ENCODE measurements around the gene OR1K1.
"Not testable (repeated sequence)": the region's sequence is repeated elsewhere in the genome, so short reads cannot be mapped to it uniquely, and the experiment has no call there.

Gene OR1K1

DNA sequence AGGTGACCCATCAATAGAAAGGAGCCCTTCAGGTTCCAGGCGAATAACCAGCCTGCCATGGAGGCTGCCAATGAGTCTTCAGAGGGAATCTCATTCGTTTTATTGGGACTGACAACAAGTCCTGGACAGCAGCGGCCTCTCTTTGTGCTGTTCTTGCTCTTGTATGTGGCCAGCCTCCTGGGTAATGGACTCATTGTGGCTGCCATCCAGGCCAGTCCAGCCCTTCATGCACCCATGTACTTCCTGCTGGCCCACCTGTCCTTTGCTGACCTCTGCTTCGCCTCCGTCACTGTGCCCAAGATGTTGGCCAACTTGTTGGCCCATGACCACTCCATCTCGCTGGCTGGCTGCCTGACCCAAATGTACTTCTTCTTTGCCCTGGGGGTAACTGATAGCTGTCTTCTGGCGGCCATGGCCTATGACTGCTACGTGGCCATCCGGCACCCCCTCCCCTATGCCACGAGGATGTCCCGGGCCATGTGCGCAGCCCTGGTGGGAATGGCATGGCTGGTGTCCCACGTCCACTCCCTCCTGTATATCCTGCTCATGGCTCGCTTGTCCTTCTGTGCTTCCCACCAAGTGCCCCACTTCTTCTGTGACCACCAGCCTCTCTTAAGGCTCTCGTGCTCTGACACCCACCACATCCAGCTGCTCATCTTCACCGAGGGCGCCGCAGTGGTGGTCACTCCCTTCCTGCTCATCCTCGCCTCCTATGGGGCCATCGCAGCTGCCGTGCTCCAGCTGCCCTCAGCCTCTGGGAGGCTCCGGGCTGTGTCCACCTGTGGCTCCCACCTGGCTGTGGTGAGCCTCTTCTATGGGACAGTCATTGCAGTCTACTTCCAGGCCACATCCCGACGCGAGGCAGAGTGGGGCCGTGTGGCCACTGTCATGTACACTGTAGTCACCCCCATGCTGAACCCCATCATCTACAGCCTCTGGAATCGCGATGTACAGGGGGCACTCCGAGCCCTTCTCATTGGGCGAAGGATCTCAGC is at the start of gene OR1K1:
Gene OR1K1 (plus strand): TSS at position 58 of the 995 bp plus-strand sequence. CDS start 0 bp downstream, at position 58.
- DNase-seq = no peak

DNA sequence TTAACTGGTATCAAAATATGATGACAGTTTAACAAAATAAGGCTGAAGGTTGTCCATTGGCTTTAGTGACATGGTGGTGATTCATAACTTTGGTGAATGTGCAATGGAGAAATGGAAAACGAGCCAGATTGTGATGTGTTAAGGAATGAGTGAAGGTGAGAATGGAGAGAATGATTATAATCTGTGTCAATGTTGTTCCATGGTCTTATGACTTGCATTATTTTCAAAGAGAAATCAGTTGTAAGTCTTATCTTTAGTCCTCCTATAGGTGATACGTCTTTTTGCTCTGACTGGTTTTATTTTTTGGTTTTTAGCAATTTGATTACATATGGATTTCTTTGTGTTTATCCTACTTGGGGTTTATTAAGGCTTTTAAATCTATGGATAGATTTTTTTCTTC is 45.1 kb upstream of the OR1K1 start:
- no peak for DNase-seq

- DNase-seq = no peak
Observed at GRCh38 chr9:122767817-122768216, 32.1 kb upstream of the OR1K1 start.

- DNase-seq = no peak
Observed at GRCh38 chr9:122777052-122777451, 22.9 kb upstream of the OR1K1 start.

- no peak for DNase-seq
Observed at GRCh38 chr9:122777935-122778627, 21.8 kb upstream of the OR1K1 start.

DNA sequence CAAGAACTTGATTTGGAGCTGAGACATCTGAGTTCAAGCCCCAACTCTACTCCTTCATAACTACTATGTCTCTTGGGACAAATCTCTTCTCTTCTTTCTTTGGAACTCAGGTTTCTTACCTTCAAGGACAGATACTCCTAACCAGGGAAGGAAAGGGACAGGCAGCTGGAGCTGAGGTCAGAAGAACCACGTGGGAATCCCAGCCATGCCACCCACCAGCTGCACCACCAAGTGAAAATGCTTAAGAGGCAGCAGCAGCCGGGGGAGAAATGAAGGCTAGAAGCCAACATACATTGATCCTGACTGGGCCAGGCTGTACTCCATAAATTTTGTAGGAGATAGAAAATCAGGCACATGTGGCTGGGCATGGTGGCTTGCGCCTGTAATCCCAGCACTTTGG is 20.7 kb upstream of the OR1K1 start:
- DNase-seq = no peak

DNA sequence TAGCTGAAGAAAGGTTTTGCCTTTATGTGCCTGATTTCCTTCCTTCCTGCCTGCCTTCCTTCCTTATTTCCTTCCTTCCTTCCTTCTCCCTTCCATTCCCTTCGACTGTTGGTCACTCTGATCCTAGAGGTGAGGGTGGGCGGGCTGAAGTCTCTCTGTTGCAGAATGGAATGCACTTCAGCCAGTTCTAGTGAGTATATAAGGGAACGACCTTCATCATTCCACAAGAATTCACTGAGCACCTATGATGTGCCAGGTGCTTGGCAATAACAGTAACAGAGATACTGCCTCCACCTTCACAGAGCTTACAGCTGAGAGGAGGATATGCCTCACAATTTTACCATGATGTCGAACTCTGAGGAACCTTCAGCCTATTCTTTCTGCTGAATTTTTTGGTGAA is 19.9 kb upstream of the OR1K1 start:
- DNase-seq = no peak

DNA sequence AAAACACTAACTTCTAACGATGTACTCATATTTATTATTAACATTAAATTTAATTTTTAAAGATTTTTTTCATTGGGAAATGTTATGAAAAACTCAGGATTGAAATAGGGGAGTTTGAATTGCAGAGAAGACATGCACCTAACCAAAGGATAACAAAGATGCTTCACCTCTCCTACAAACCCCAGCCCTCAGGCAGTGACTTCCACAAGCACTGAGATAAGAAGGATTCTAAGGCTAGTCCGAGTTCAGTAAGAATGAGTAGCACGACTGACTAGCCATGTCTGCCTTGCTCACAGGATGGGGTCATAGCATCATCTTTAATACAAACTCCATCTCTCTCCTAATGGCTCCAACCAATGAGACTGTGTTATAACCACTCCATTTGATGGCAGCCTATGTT is 18.3 kb upstream of the OR1K1 start:
- no peak for DNase-seq

DNA sequence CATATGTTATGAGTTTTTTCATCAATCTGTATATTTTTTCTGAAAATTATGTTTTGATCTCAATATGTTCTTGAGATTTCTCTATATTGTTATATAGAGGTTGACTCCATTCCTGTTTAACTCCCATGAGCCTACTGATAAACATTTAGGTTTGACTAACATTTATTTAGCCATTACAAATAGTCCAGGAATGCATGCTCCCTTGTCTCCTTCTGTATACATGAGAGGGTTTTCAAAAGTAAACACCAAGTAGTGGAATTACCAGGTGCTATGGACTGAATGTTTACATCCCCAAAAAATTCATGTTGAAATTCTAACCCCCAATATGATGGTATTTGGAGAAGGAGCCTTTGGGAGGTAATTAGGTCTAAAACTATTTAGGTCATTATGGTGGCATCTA is 14.7 kb upstream of the OR1K1 start:
- no peak for DNase-seq

DNA sequence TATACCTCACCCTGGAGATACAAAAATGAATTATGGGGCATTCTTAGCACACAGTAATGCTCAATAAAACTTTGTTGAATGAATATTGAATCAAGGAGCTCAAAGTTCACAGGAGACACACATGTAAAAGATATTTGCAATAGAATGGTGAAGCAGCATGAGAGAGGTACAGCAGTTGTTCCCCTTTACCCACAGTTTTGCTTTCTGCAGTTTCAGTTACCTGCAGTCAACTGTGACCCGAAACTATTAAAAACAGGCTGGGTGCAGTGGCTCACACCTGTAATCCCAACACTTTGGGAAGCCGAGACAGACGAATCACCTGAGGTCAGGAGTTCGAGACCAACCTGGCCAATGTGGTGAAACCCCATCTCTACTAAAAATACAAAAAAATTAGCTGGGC is 13.6 kb upstream of the OR1K1 start:
- DNase-seq = no peak

GRCh38 chr9:122788831-122789230 is 11.1 kb upstream of the OR1K1 start, which contains the start of gene OR5C1:
TSS of gene OR5C1 (plus strand) at chr9:122788933. CDS start at chr9:122788933, 0 bp downstream.
- no peak for DNase-seq

GRCh38 chr9:122789256-122790046 is 10.5 kb upstream of the OR1K1 start:
- no peak for DNase-seq

GRCh38 chr9:122791872-122792669 is 7.9 kb upstream of the OR1K1 start:
- DNase-seq = no peak

DNA sequence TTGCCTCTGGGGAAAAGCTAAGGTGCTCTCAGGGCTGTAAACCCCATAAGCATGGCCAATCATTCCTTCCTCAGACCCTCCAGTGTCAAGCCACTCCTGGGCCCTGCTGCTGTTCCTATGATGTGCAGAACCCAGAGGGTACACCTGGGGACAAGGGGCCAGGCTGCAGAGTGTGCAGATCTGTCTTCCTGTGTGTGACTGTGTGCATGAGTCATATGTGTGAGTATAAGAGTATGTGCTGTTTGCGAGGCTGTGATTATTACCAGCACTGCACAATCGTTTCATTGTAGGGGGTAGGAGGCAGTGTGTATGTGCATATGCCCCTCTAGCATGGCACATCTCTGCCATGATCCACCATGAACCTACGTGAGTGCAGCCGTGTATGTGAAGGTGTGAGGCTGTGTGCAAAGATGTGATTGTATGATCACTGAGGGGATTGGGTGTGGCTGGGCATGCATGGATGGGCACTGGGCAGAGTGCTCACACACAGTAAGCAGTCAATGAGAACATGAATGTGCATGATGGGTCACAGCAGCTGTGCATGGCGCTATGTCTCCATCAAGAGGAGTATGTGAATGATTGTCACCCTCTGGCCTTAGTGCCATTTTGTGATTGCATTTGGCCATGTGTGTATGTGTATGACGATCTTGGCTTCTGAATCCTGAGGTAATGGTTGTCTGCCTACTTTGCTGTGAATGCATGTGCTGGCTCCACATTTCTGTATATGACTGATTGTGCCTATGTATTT is 2.4 kb upstream of the OR1K1 start:
- DNase-seq = no peak

DNA sequence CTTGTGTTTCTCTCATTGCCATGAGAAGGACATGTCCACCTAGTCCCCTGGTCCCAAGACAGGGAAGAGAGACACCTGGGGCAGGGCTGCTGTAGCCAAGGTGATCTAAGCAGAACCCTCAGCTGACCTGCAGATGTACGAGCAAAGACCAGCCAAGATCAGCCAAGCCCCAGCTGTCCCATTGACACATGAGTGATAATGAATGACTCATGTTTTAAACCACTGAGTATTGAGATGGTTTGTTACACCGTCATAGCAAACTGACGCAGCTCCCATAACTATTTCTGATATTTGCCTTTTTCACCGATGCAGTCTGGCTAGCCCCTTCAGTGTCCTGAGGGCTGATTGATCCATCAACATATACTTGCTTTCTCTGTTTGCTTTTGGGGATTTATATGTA is 6.7 kb downstream of the OR1K1 start:
- no peak for DNase-seq

DNA sequence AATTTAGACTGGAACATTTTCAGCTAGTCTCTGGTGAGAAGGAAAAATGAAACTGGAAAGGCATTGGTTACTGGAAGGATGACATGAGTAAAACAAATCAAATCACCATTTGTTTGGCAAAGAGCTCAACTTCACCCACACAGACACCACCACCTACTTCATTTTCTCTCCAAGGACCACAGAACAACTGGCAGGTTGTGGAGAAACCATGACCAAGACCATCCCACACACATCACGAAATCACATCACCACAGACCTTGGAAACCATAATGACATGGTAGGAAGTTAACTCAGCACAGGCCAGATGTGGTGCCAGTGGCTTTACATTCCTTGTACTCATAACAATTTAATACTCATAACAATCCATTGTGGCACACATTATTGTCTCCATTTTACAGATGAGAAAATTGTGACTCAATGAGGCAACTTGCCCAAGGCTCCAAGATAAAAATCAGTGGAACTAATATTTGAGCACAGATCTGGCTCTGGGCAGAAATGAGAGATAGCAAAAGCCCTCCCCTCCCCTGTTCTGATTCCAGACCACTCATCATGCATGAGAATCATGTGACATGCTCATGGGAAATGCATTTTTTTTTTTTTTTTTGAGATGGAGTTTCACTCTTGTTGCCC is 7.5 kb downstream of the OR1K1 start:
- no peak for DNase-seq

- DNase-seq = no peak
Observed at GRCh38 chr9:122808141-122808540, 8.2 kb downstream of the OR1K1 start.

DNA sequence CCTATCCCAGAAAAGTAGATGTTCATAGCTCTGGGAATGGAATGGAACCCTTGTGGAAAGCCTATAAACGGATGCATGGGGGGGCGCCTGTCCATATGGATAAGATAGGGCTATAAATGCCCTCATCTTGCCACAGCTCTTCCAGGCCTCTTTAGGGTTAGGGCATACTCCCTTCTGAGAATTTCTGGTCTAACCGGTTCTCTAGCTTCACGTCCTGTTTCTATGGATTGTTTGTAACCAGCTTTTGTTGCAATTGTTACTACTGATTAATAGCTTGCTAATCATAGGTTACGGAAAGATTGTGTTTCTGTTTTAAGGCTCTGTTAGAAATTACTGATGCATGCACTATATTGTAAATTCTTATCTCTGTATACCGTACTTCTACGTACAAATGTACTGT is 9.3 kb downstream of the OR1K1 start:
- not testable (repeated sequence) for DNase-seq

DNA sequence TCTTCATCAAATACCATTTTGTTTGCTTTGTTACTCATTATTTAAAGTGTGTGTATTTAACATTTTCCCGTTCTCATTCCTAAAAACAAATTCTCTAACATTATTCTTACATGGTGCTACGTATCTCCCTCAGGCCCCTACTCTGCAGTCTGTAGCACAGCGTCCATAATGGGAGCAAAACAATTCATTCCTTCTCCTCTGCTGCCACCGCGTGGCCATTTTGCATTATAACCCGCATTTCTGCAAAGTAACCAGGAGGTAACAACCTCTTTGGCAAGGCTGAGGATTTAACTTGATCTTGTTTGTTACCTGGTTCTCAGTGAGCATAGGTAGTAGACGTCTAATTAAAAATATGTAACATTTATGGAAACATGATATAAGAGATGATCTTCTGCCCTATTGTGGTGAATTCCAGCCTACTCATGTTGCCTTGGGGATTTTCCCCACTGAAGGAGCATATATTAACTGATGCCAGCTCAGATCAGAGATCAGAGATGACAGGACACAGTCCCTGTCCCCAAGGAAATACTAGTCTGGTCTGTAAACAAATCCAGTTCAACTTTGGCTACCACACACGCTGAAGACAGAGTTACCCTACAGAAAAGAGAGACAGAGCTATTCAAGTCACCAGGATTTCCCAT is 10.5 kb downstream of the OR1K1 start:
- peak; percentile 85 for DNase-seq

DNA sequence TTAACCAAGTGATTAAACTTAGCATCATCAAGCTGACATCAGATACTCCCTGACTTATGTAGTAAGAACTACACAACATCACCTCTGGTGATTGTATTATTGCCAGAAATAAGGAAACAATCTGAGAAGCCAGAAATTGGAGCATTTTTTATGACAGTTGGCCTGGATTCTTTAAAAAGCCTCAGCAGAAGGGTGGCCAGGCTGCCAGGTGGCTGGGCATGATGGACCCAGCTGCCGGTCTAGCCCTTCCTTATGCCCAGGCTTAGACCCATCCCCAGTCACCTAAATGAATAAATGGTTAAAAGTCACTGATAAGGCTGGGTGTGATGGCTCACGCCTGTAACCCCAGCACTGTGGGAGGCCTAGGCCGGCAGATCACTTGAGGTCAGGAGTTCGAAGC is 12.8 kb downstream of the OR1K1 start:
- no peak for DNase-seq
